HG03025 (cell line): Measurements from ENCODE around the gene GADL1.

Experiments
- ATAC-seq: cut with Tn5 transposase; IDR thresholded peaks from one replicate; pipeline ENCODE4 v1.9.1; 2021; ENCODE audit warnings: mild to moderate bottlenecking, moderate library complexity; ENCODE audit not compliant: unreplicated experiment, low FRiP score

The GADL1 gene

DNA sequence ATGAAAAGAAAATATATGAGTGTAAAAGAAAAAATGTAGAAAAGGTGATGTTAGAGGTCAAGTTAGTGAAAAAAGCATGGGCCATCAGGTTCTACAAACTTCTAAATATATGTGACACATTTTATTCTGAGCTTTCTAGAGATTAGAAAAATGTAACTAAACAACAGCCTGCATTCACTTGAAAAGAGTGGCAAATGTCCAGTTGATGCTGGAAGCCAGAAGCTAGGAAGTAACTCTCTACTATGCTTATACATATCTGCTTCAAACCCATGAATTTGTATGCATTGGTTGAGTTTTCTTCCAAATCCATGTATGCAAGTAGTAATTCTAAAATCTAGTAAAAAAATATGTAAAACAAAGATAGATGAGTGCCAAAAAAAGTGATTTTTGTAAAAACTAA lies 164.5 kb downstream of the GADL1 start:
- ATAC-seq, result no peak

DNA sequence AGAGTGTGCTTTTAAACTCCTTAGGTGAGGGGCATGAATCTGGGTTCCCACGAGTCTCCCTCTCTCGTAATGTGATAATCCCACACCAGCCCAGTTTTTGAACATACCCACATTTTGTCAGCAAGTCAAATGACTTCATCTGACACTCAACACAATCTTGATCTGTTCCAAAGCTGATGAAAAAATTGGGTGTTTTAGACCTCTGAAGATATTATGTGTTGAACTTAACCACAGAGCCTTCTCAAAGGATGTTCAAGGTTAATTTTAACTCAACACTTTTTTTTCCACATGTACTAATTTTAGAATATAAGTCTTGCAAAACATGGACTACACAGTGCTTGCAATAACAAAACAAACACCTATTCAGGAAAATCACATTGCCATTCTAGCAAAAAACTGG lies 164.9 kb downstream of the GADL1 start:
- no peak for ATAC-seq

DNA sequence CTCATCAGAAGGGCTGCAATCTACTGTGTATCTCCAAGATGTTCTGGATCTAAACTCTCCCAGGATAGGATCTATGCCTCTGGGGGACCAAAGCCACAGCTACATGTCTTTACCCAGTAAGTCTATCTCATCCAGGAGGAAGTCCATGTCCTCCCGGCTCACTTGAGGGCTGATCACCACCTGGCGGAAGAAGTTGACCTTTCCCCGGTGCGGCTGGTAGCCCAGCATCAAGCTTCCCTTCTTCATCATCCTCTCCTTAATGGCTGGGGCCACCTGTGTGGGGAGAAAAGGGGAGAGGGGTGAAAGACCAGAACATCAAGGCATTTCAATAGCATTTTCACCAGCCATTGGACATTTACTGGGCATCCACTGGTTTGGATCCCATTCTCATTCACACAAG lies 166.3 kb downstream of the GADL1 start:
- no peak for ATAC-seq

DNA sequence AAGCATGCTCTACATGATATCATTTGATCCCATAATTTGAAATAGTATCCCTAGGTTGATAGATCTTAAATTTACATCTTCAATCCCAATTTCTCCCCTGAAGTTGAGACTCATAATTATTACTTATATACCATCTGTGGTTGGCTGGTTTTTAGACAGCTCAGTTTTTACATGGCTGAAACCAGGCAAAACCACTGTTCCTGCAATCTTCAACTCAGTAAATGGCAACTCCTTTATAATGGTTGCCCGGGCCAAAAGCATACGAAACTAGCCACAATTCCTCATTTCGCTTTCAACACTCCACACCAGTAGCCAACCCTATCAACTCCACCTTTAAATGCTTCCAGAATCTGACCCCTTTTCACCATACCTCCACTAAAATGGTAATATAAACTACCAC lies 169.6 kb downstream of the GADL1 start:
- ATAC-seq, result no peak

DNA sequence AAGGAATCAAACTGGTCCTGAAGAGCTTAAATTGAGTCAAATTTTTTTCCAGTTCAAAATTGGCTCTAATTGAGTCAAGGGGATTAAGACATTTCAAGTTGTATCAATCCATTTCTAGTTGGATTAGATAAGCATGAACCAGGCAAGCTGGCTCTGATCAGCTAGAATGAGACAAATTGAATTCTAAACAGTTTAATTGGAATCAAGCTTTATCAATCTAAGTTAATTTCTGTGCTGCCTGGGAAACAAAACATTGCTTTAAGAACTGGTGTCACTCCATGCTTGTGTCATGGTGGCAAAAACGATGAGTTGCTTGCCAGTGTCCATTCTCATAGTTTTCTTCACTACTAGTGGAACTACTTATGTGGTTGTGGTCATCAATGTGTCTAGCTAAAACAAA lies 171.2 kb downstream of the GADL1 start:
- ATAC-seq, result no peak

DNA sequence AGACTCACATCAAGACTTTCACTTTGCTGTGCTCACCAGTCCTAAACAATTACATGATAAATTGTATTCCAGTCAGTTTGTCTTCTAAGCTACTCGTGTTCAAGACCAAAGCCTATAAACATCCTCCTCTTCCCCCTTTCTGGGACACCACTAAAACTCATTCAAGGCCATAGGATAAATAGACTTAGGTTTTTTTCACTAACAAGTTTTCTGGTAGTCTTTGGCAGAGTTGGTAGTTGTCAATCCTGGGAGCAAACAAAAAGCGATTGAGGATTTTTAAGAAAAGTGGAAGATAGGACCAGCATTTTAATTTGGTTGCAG lies 173.2 kb downstream of the GADL1 start:
- ATAC-seq, result no peak

DNA sequence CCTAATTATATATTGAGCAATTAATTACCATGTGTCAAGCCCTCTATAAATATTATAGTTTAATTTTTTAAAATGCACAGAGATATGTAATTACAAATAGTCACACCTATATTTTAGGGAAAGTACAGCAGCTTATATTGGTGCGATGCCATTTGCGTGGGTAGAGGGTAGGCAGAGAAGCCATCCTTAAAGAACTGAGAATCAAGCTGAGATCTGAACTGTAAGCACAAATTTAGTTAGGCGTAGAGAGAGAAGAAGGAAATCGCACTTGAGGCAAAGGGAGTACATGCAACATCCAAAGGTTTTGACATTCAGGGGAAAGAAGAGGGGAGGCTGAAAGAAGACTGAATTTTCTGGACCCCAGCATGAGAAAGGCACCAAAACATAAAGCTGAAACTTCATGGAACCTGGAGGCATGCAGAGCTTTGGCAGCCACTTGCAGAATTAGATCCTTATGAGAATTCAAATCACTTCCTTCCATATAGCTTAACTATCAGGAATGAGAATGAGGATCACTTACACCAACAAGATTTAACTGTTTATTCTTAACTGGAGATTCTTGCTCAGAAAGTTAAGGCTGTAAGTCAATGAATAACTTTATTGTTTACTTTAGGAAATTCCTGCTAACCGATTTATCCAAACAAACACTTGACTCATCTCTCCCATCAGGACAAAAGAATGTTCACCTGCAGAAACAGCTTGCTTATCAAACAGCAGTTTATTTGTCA lies 173.7 kb downstream of the GADL1 start:
- no peak for ATAC-seq

DNA sequence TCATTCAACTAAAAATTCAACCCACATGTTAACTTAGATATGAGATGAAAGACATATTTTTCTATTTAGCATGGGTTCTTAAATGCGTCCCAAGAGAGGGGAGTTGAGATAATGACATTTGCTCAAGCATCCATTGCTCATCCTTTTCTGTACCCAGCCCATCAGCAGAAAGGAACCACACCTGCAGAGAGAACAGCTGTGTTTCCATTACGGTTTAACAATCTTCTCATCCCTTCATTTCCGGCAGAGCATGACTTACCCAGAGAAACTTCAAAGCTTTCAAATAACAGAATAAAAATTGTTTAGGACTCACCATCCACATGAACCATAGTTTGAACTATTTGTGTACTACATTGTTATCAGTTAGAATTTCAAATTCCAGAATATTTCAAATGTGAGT lies 174.9 kb downstream of the GADL1 start:
- no peak for ATAC-seq

DNA sequence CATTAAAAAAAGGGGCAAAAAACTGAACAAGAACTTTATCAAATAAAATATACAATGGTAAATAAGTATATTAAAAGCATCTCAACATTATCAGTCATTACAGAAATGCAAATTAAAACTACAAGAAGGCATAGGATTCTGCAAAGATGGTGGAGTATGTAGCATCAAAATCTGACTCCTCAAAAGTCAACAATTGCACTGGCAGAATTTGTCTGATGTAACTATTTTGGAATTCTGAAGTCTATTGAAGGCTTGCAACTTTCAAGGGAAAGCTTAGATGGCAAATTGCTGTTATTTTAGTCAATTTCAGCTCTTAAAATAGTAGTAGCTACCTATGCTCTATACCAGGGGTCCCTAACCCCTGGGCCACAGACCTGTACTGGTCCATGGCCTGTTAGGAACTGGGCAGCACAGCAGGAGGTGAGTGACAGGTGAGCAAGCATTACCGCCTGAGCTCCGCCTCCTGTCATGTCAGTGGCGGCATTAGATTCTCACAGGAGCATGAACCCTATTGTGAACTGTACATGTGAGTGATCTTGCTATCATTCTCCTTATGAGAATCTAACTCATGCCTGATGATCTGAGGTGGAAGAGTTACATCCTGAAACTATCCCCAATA lies 180.5 kb downstream of the GADL1 start:
- ATAC-seq, result no peak

DNA sequence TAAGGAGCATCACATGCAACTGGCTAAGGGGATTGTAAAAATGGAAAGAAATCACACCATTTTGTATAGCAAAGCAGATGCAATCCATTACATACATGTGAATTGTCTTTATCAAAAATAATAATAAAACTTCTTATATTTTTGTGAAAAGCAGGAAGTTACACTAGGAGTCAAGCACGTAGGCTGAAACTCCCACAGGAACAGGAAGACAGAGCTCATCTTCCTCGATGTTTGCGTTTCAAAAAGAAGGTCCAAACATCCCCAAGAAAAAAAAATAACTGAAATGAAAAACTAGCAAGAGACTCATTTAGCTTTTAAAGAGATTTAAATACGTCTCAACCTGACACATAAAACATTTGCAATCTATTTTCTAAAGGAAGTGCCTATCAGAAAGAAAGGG lies 181.5 kb downstream of the GADL1 start:
- ATAC-seq, result no peak

DNA sequence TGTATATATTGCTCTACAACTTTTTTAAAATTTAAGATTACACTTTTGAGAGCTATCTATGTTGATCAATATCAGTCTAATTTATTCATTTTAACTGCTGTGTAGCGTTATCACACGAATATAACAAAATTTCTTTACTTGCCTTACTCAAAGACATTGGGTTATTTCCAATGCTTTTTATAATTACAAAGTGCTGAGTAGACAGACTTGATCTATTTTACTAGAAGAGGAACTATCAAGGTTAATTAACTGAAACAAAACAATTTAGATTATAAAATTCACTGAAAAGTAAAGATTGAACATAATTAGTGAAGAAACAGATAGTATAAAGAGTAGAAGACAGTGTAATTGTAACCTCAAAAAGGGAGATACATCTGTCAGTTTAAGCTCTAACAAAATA lies 182.6 kb downstream of the GADL1 start:
- no peak for ATAC-seq

DNA sequence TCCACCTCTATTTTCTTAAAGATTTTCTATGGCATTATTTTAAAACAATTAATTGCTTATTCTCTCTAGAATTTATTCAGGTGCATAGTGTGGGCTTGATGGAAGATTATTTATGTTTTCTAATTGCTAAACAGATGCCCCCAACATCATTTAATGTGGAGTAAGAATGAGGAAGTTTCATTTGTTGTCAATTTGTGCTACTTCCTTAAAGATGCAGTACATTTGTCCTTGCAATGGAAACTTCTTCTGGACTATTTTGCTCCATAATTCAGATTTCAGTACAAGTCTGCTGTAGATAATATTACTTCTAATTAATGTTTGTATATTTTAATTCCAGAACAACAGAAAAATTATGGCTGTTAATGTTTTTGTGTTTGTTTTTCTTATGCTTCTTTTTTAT lies 183.3 kb downstream of the GADL1 start:
- ATAC-seq, result no peak

DNA sequence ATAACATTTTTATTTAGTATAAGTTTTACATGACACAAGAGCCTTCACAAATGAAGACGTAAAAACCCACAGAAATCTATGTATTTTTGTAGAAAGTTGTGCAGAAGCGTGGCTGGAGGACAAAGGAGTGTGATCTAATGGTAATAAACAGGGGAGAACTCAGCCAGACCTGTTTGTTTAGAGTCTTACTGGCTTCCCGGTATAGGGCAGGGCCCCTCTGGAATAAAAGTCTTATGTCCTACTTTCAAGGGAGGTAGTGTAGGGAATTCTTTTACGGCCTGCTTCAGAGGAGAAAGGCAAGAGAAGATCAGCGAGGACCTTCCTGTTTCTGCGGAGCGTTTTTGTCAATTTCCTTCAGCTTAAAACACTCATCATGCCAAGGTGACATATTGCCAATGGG lies 184.4 kb downstream of the GADL1 start:
- ATAC-seq, result no peak

DNA sequence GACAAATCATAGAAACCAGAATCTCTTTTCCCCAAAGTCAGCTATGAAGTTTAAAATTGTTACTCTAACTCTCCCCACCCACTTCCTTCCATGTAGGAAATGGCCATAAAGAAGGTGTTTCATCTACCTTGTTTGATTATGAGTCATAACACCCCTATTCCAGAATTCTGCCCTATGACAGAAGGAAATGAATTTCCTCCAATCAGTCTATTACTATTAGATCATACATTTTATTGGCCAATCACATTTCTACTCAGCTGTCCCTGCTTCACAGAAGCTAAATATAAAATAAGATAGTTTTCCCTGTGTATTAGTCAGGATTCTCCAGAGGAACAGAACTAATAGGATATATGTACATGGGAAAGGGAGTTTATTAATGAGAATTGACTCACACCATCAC lies 186.0 kb downstream of the GADL1 start:
- ATAC-seq, result no peak

DNA sequence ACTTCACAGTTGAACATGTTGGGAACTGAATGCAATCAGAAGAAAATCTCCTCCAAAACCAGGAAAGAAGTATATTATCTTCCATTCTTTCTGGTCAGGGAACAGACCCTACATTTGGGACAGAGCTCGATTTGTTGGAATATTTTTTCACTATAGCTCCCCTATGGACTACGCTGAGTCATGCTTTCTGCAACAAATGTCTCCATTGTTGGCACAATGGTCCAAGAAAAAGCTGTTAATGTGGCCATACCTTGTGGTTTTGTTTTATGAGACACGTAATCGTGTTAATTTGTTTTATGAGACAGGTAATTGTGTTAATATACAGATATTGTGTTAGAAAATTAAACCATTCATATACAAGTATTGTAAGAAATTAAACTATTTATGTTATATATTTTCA lies 186.6 kb downstream of the GADL1 start:
- no peak for ATAC-seq

DNA sequence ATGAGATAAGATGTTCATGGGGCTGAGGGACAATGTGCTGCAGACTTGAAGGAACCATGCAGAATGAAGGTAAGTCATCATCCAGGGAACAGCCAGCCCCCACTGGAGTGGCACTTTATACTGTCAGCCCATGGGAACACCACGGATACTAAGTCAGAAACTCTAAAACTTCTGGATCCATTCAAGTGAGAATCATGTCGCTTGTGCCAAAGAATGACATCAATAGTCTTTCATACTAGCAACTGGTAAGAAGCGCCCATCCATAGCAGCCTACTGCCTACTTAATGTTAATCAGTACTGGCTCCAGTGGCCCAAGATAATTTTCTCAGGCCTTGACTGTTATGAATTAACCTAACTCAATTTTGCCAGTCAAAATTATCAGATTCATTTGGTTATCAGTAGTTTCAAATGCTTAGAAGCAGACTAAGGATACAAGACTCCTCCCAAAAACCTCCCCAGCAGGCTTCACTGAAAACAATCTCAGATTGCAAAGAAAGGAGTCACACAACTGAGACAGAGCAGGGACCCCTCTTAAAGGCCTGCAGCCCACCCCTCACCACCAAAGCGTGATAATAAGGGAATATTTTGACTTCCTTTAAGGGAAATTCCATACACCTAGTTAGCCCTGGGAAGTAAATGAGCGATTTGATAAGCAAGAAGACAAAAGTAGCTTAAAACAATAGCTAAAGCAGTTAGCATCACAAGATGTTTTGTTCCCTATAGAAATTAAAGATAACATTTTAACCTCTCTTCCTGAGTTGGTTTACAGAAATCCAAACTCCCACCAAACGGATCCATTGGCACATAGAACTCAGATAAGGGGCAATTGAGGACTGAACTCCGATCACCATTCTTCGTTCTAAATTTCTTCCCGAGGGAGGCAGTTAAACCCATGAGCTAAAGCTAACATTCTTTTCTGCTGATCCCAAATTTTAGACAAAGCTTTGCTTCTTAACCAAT lies 189.2 kb downstream of the GADL1 start:
- ATAC-seq, result no peak

DNA sequence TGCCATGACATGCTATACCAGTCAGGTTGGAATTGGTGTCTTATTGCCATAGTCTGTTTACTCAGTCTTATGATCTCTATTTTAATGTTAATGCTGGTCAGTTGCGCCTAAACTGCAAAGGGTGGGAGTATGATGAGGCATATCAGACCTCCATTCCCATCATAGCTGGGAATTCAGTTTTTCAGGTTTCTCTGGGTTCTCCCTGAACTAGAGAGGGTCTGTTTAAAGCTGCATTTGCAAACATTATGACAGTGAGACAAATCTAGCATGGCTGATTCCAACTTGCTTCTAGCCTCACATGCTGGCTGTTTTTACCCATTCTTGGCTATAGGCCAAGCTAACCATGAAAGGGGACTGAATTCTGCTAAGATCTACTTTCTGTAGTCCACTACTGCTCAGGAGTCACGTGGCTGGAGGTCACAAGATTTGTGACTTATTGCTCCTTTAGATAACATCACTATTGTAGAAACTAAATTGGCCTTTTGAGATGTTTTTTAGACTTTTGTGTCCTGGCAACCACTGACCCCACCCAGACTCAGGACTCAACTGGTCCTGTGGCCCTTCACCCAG lies 191.5 kb downstream of the GADL1 start:
- ATAC-seq, result no peak

DNA sequence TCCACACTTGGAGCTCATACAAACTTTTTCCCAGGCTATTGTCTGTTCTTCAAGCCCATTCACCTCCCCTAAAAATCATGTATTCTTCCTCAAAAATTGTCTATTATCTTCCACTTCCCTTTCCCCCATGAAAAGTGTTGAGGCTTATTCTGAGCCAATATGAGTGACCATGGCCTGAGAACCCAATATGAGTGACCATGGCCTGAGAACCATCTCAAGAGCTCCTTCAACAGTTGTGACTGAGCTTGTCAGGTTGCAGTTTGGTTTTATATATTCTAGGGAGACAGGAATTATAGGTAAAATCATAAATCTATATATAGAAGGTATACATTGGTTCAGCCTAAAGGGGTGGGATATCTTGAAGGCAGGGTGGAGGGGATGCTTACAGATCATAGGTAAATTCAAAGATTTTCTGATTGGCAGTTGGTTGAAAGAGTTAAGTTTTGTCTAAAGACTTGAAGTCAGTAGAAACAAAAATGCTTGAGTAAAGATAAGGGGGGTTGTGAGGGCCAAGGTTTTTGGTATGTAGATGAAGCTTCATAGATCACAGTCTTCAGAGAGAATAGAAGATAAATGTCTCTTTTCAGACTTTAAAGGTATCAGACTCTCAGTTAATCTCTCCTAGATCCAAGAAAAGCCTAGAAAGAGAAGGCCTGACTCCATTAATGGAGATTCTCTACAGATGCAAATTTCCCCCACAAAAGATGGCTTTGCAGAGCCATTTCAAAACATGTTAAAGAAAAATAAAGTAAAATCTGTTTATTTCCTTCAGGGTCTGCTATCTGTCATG lies 192.2 kb downstream of the GADL1 start:
- ATAC-seq, result no peak

DNA sequence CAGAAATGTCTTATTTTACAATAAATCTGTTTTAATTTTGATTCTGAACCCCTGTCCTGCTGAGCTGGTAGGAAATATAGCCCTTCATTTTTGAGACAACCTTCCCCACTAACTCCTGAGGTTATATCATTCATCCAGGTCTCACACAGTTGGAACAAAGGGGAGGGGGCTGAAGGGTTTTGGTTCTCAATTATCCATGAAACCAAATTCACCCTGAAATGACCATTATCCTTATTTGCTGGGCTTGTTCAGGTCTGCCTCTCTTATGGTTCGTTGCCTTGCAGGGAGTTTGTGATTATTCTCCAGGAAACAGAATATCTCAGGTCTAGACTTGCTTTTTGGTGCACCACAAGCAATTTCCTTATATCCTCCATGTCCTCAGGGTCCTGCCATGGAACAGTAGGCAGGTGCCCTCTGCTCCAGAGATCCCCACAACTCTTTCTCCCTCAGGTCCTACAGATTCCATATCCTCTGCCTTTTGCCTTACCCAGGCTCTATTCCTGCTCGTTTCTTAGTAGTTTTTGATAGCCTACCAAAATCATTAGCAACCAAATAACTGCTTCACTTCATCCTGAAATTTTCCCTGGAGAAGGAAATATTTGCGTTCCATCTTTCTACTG lies 193.6 kb downstream of the GADL1 start:
- no peak for ATAC-seq

DNA sequence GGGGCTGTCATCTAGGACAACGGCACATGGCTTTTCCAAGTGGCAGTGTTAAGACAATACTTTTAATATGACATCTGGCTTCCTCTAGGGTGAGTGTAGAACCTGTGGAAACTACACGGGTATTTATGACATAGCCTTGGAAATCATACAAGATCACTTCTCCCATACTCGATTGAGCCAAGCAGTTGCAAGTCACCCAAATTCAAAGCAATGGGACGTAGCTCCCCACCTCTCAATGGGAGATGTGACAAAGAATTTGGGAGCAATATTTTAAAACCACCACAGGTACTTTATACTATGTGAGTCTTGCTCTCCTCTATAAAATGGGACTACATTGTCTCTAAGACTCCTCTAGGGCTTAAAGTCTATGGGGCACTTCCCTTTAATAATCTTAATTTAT lies 194.5 kb downstream of the GADL1 start:
- no peak for ATAC-seq
